ENCODE data around the gene WWOX.
A peak's percentile ranks its signal among the peaks of the same experiment; 100 is the strongest.

WWOX gene

DNA sequence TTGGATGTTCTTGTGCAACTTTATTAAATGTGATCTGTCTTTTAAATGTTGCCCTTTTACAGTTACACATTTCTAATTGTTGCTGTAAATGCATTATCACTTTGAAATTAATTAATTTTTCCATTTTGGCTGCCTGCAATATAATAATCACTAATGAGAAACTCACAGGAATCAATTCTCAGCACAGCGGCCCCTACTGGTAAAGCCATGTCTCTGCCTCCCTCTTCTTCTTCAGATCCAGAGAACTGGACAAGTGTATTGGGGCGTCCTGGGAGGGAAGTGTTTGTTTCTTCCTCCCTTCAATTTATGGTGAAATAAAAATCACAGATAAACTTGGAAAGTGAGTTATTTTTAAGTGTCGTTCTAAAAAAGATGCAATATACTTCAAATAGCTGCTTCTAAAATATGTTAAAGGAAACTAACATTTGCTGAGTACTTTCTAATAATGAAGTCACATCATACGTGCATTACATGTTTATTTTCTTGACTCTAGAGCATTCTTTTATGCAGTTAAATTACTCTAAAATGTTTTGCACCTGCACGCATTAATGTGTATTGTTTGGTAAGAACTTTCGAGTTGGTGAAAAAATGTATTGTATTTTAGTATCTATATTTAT is 338.0 kb downstream of the WWOX start:
- Histone ChIP-seq H3K4me2 (no peak overlapping the region), H2AFZ (ENCODE audit: low read depth) (no peak overlapping the region)

DNA sequence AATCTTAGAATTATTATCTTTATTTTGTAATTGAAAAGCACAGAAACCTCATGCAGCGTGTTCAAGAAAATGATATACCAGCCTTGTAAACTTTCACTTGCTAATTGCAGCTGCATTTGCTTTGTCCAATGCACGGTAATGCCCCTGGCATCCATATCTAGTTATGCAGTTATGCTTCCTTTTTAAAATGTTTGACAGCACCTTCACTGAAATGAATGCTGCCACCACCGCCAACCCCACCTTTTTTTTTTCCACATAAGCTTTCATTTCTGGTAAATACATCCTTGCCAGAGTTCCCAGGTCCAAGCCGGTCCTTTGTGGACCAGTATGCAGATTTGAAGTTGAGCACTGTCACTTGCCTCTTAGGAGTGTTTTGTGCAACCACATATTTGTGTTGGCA is 338.8 kb downstream of the WWOX start:
- H3K4me2 ChIP-seq: no peak overlapping the region
- no peak overlapping the region for H3K27ac ChIP-seq
- H3K4me3 ChIP-seq (IDR thresholded peaks at IDR 0.05; ENCODE audit: insufficient read depth, low read depth, low read length): no peak overlapping the region
- H3K9ac ChIP-seq: no peak overlapping the region
- no peaks in the 10 kb centered on the region for H3K79me2 ChIP-seq (ENCODE audit: insufficient read depth, low read depth)
- TF ChIP-seq, protein P1, sequence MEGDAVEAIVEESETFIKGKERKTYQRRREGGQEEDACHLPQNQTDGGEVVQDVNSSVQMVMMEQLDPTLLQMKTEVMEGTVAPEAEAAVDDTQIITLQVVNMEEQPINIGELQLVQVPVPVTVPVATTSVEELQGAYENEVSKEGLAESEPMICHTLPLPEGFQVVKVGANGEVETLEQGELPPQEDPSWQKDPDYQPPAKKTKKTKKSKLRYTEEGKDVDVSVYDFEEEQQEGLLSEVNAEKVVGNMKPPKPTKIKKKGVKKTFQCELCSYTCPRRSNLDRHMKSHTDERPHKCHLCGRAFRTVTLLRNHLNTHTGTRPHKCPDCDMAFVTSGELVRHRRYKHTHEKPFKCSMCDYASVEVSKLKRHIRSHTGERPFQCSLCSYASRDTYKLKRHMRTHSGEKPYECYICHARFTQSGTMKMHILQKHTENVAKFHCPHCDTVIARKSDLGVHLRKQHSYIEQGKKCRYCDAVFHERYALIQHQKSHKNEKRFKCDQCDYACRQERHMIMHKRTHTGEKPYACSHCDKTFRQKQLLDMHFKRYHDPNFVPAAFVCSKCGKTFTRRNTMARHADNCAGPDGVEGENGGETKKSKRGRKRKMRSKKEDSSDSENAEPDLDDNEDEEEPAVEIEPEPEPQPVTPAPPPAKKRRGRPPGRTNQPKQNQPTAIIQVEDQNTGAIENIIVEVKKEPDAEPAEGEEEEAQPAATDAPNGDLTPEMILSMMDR (conservative IDR thresholded peaks at IDR 0.05; ENCODE audit: low read depth, low read length): no peak
- no peaks in the 10 kb centered on the region for H3K4me1 ChIP-seq (ENCODE audit: low read depth, poor library complexity, severe bottlenecking)
- no peaks in the 10 kb centered on the region for H3K36me3 ChIP-seq (ENCODE audit: insufficient read depth)
- no peaks in the 10 kb centered on the region for H4K20me1 ChIP-seq (ENCODE audit: insufficient read depth)
- no peak overlapping the region for H2AFZ ChIP-seq (ENCODE audit: low read depth)
- H3K27me3 ChIP-seq (ENCODE audit: insufficient read depth, low read depth): no peaks in the 10 kb centered on the region

More for the DNA sequence above, 338.0 kb downstream of the WWOX start:
- H3K27me3 ChIP-seq (ENCODE audit: insufficient read depth, low read depth): no peaks in the 10 kb centered on the region
- TF ChIP-seq, protein P1 (conservative IDR thresholded peaks at IDR 0.05; ENCODE audit: low read depth, low read length): peak; percentile 53; the same call in 1 of the 2 replicates
- no peak overlapping the region for H3K9ac ChIP-seq
- H3K36me3 ChIP-seq (ENCODE audit: insufficient read depth): no peaks in the 10 kb centered on the region
- H4K20me1 ChIP-seq (ENCODE audit: insufficient read depth): no peaks in the 10 kb centered on the region
- no peaks in the 10 kb centered on the region for H3K79me2 ChIP-seq (ENCODE audit: insufficient read depth, low read depth)
- H3K4me1 ChIP-seq (ENCODE audit: low read depth, poor library complexity, severe bottlenecking): no peaks in the 10 kb centered on the region
- no peak overlapping the region for H3K27ac ChIP-seq
- no peak overlapping the region for H3K4me3 ChIP-seq (IDR thresholded peaks at IDR 0.05; ENCODE audit: insufficient read depth, low read depth, low read length)

DNA sequence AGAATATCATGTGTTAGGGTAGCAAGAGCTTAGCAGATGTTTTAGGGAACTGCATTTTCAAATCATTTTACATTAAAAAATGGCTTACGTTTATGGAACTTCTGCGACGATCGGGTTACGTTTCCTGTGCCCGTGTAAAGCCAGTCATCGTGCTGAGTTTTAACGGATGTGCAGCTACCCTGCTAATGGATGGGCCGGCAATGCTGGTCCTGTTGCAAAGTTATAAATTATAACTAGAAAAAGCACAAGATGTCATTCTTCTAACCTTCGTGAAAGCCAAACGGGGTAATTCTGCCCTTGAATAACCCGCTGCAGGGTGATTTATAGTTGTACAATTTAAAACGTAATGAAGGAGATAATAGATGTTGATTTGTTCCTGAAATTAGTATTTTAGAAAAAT is 339.2 kb downstream of the WWOX start:
- Histone ChIP-seq H2AFZ (ENCODE audit: low read depth) (no peak overlapping the region), H3K27ac (no peak overlapping the region), H3K4me1 (ENCODE audit: low read depth, poor library complexity, severe bottlenecking) (no peaks in the 10 kb centered on the region), H3K79me2 (ENCODE audit: insufficient read depth, low read depth) (no peaks in the 10 kb centered on the region), H3K4me2 (no peak overlapping the region), H3K27me3 (ENCODE audit: insufficient read depth, low read depth) (no peaks in the 10 kb centered on the region), H3K9ac (no peak overlapping the region), H3K36me3 (ENCODE audit: insufficient read depth) (no peaks in the 10 kb centered on the region), H4K20me1 (ENCODE audit: insufficient read depth) (no peaks in the 10 kb centered on the region), H3K4me3 (IDR thresholded peaks at IDR 0.05; ENCODE audit: insufficient read depth, low read depth, low read length) (no peak overlapping the region)
- TF ChIP-seq, protein P1 (conservative IDR thresholded peaks at IDR 0.05; ENCODE audit: low read depth, low read length): no peak

DNA sequence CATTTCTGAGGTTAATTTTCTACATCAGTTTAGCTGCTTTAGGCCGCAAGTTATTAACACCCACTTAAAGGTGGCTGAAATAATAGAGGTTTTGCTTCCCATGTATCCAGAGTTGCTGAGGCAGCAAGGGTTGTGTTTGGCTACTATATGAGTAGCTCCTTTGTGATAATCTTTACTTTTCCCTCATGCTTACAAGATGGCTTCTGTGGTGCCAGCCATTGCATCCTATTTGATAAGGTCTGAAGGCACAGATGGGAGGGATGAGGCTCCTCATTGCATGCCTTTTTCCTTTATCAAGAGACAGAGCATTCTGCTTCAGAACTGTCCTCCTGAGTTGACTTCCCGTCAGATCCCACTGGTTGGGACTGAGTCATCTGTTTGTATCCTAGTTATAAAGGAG is 340.2 kb downstream of the WWOX start:
- Histone ChIP-seq H3K79me2 (ENCODE audit: insufficient read depth, low read depth) (no peaks in the 10 kb centered on the region), H3K27me3 (ENCODE audit: insufficient read depth, low read depth) (no peaks in the 10 kb centered on the region), H3K36me3 (ENCODE audit: insufficient read depth) (no peaks in the 10 kb centered on the region), H3K4me2 (no peak overlapping the region), H3K9ac (no peak overlapping the region), H3K27ac (no peak overlapping the region), H2AFZ (ENCODE audit: low read depth) (no peak overlapping the region), H3K4me3 (IDR thresholded peaks at IDR 0.05; ENCODE audit: insufficient read depth, low read depth, low read length) (no peak overlapping the region), H4K20me1 (ENCODE audit: insufficient read depth) (no peaks in the 10 kb centered on the region), H3K4me1 (ENCODE audit: low read depth, poor library complexity, severe bottlenecking) (no peaks in the 10 kb centered on the region)
- TF ChIP-seq, protein P1 (conservative IDR thresholded peaks at IDR 0.05; ENCODE audit: low read depth, low read length): no peak

Data from KMS-11 (cell line).